Tibial artery (tissue), 4 donors: ENCODE data around the gene RPL35A.
"Not testable (repeated sequence)": the region's sequence is repeated elsewhere in the genome, so short reads cannot be mapped to it uniquely, and the experiment has no call there.

Experiments
- DNase-seq, 2 donors: peaks; one replicate each; pipeline ENCODE4 v3.0.0-alpha.2; 2019
- H3K27ac ChIP-seq, 2 donors: fragments of 200-600 bp; sonication (generic) in 1 of 2; 1 replicate in 1 of 2; 2 replicates in 1 of 2; pipeline ENCODE4 v1.5.1; 2018 to 2019; ENCODE audit warnings: mild to moderate bottlenecking in 1 of 2
- H3K27me3 ChIP-seq, 2 donors: fragments of 200-600 bp; sonication (generic) in 1 of 2; one replicate each; pipeline versions ENCODE4 v1.5.1 to v1.6.0; 2016 to 2019
- H3K36me3 ChIP-seq, 3 donors: fragments of 200-600 bp; sonication (generic) in 2 of 3; one replicate each; pipeline ENCODE4 v1.5.1; 2016 to 2019; ENCODE audit warnings: mild to moderate bottlenecking in 2 of 3
- H3K4me1 ChIP-seq, 4 donors: fragments of 200-600 bp; sonication (generic) in 2 of 4; 1 replicate in 3 of 4; 2 replicates in 1 of 4; pipeline ENCODE4 v1.5.1; 2016 to 2019
- H3K4me3 ChIP-seq, 2 donors: fragments of 200-600 bp; sonication (generic) in 1 of 2; 1 replicate in 1 of 2; 2 replicates in 1 of 2; pipeline ENCODE4 v1.5.1; 2018 to 2019; ENCODE audit warnings: mild to moderate bottlenecking in 2 of 2
- H3K9me3 ChIP-seq, 3 donors: fragments of 200-600 bp; sonication (generic) in 1 of 3; one replicate each; pipeline ENCODE4 v1.5.1; 2016 to 2019
- intact Hi-C: fragments of 100-400 bp; cut with DNase I; formaldehyde crosslinking; loops from one replicate; pipeline ENCODE4 v1.15.0; 2023; ENCODE audit warnings: low total_unique reads
- TF ChIP-seq, protein P1 (sequence below), 2 experiments: fragments of 200-600 bp in 1 of 2; fragments of 450-650 bp in 1 of 2; IDR thresholded peaks; one replicate each; pipeline ENCODE4 v1.5.1; 2017 to 2019; ENCODE audit warnings: antibody characterized with exemption in 2 of 2, mild to moderate bottlenecking in 1 of 2, moderate library complexity in 1 of 2

The RPL35A gene

GRCh38 chr3:197907196-197907595, 42.8 kb upstream of the RPL35A start:
- TF ChIP-seq, protein P1, sequence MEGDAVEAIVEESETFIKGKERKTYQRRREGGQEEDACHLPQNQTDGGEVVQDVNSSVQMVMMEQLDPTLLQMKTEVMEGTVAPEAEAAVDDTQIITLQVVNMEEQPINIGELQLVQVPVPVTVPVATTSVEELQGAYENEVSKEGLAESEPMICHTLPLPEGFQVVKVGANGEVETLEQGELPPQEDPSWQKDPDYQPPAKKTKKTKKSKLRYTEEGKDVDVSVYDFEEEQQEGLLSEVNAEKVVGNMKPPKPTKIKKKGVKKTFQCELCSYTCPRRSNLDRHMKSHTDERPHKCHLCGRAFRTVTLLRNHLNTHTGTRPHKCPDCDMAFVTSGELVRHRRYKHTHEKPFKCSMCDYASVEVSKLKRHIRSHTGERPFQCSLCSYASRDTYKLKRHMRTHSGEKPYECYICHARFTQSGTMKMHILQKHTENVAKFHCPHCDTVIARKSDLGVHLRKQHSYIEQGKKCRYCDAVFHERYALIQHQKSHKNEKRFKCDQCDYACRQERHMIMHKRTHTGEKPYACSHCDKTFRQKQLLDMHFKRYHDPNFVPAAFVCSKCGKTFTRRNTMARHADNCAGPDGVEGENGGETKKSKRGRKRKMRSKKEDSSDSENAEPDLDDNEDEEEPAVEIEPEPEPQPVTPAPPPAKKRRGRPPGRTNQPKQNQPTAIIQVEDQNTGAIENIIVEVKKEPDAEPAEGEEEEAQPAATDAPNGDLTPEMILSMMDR (IDR thresholded peaks at IDR 0.05): no peak
- no peak for DNase-seq
- Histone ChIP-seq H3K27me3 (no peaks in the 10 kb centered on the region), H3K36me3 (no peaks in the 10 kb centered on the region), H3K9me3 (no peaks in the 10 kb centered on the region), H3K27ac (no peak overlapping the region), H3K4me3 (no peak overlapping the region), H3K4me1 (peaks cover 0 to 13% (median 3%) of the 10 kb centered on the region in 4 donors)
- intact Hi-C loops: loop anchor here (5.0 kb wide), 1 partner anchor 40 kb away; no protein-coding TSS in a partner anchor

DNA sequence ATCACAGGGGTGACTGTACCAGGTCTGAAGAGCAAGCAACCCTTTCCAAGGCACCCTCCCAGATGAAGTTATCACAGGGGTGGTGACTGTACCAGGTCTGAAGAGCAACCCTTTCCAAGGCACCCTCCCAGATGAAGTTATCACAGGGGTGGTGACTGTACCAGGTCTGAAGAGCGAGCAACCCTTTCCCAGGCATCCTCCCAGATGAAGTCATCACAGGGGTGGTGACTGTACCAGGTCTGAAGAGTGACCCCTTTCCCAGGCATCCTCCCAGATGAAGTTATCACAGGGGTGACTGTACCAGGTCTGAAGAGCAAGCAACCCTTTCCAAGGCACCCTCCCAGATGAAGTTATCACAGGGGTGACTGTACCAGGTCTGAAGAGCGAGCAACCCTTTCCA, 41.4 kb upstream of the RPL35A start:
- not testable (repeated sequence) for H3K36me3 ChIP-seq, H3K4me3 ChIP-seq, H3K27me3 ChIP-seq, H3K9me3 ChIP-seq, H3K27ac ChIP-seq, DNase-seq
- intact Hi-C loops: loop anchor here (5.0 kb wide), 1 partner anchor 39 kb away; no protein-coding TSS in a partner anchor
- H3K4me1 ChIP-seq: peaks cover 0 to 13% (median 3%) of the 10 kb centered on the region in 4 donors

- Histone ChIP-seq H3K36me3 (peaks cover 0 to 5% (median 0%) of the 10 kb centered on the region in 3 donors), H3K27ac (no peak overlapping the region), H3K9me3 (no peaks in the 10 kb centered on the region), H3K4me3 (no peak overlapping the region), H3K4me1 (peaks cover 0 to 13% (median 3%) of the 10 kb centered on the region in 4 donors), H3K27me3 (no peaks in the 10 kb centered on the region)
- DNase-seq: no peak
- TF ChIP-seq, protein P1 (IDR thresholded peaks at IDR 0.05): no peak
- intact Hi-C loops: loop anchor here (5.0 kb wide), 1 partner anchor 38 kb away; no protein-coding TSS in a partner anchor
Measured at GRCh38 chr3:197908957-197909701, 40.9 kb upstream of the RPL35A start.

DNA sequence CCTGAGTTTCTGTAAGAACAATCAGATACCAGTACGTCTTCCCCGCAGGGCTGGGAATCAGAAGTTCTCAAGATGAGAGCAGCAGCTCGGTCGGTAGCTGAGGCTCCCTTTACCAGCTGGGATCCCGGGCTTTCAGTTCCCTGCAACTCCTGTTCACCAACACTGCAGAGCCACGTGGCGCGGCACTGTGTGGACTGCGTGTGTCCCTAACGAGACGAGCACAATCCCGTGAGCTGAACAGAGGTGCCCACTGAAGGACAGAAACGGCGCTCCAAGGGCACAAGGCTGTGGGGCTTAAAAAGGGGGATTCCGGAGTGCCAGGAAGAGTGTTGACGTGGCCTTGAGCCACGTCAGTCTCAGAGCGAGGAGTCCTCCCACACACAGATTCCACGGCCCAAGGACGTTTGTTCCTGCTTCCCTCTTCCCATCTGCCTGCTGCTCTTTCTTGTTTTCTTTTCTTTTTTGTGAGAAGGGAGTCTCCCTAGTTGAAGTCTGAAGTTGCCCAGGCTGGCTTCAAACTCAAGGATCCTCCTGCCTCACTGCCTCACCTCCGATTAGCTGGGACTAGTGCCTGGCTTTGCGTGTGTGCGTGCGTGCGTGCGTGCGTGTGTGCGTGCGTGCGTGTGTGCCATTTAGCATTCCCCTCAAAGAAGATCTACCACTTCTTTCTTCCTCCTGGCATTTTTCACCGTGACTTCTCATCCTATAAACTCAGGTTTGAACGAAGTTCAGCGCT, 37.1 kb upstream of the RPL35A start:
- H3K27me3 ChIP-seq: no peaks in the 10 kb centered on the region
- H3K9me3 ChIP-seq: no peaks in the 10 kb centered on the region
- H3K36me3 ChIP-seq: peaks cover 0 to 5% (median 4%) of the 10 kb centered on the region in 3 donors
- no peak overlapping the region for H3K4me3 ChIP-seq
- intact Hi-C loops: no loop called here
- H3K27ac ChIP-seq: no peak overlapping the region
- DNase-seq: no peak
- TF ChIP-seq, protein P1 (IDR thresholded peaks at IDR 0.05): no peak
- H3K4me1 ChIP-seq: no peaks in the 10 kb centered on the region

DNA sequence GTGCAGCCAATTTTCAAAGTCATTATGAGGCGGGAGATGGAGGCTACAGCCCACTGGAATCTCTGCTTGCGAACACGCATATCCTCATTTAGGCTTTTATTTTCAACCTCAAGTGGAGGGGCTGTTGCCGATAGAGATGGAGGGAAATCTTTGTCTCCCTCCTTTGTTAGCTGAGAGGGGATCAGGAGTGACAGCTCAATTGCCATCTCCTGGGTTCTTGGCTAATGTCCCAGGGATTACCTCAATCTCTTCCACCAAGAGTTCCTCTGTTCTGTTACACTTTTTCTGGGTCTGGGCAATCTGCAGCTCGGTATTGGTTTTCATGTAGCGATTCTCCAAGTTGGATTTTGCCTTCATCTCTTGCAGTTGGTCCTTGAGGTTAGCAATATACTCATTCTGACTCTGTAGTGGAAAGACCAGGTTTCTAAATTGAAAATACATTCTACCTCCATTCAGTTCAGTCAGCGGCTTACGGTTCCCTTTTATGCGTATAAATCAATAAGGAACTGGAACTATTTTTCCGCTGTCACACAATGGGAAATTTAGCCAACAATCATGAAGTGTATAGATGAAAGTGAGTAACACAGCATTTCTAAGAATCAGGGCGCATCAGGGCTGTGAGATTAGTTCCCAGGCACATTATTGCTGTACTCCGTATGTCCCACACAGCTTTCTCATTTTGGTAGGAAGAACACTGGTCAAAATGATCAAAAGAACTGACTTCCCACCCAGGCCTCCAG, 36.2 kb upstream of the RPL35A start:
- H3K9me3 ChIP-seq: no peaks in the 10 kb centered on the region
- H3K4me1 ChIP-seq: no peaks in the 10 kb centered on the region
- DNase-seq: no peak
- intact Hi-C loops: no loop called here
- H3K27me3 ChIP-seq: no peaks in the 10 kb centered on the region
- no peak overlapping the region for H3K4me3 ChIP-seq
- H3K27ac ChIP-seq: no peak overlapping the region
- TF ChIP-seq, protein P1 (IDR thresholded peaks at IDR 0.05): no peak
- H3K36me3 ChIP-seq: peaks cover 0 to 5% (median 4%) of the 10 kb centered on the region in 3 donors

DNA sequence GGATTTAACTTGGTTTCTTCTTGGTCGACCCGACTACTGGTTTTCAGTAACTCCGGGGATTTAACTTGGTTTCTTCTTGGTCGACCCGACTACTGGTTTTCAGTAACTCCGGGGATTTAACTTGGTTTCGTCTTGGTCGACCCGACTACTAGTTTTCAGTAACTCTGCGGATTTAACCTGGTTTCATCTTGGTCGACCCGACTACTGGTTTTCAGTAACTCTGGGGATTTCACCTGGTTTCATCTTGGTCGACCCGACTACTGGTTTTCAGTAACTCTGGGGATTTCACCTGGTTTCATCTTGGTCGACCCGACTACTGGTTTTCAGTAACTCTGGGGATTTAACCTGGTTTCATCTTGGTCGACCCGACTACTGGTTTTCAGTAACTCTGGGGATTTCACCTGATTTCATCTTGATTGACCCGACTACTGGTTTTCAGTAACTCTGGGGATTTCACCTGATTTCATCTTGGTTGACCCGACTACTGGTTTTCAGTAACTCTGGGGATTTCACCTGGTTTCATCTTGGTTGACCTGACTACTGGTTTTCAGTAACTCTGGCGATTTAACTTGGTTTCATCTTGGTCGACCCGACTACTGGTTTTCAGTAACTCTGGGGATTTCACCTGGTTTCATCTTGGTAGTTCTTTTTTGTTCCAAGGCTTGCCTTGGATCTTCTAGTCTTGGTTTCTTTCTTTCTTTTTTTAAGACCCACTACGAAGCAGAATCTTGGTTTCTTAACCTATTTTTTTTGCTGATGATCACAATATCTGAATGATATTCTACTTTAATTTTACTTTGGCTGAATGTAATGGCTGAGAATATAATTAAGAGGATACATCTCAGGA, 28.3 kb upstream of the RPL35A start:
- intact Hi-C loops, H3K27me3 ChIP-seq, H3K36me3 ChIP-seq, H3K9me3 ChIP-seq, H3K4me3 ChIP-seq, H3K4me1 ChIP-seq, H3K27ac ChIP-seq, DNase-seq: not testable (repeated sequence)
